Measurements from ENCODE around the gene PRX. TPM values are rescaled to one million over a fixed set of nuclear protein-coding genes. Genes with fewer than 3 reads are reported as not detected.

PRX gene
- total and polyA plus RNA-seq, 2 of the 13 experiments (the other 11 are each of a cell fraction or from before 2014, with no cell fraction given) = 0.66 TPM

DNA sequence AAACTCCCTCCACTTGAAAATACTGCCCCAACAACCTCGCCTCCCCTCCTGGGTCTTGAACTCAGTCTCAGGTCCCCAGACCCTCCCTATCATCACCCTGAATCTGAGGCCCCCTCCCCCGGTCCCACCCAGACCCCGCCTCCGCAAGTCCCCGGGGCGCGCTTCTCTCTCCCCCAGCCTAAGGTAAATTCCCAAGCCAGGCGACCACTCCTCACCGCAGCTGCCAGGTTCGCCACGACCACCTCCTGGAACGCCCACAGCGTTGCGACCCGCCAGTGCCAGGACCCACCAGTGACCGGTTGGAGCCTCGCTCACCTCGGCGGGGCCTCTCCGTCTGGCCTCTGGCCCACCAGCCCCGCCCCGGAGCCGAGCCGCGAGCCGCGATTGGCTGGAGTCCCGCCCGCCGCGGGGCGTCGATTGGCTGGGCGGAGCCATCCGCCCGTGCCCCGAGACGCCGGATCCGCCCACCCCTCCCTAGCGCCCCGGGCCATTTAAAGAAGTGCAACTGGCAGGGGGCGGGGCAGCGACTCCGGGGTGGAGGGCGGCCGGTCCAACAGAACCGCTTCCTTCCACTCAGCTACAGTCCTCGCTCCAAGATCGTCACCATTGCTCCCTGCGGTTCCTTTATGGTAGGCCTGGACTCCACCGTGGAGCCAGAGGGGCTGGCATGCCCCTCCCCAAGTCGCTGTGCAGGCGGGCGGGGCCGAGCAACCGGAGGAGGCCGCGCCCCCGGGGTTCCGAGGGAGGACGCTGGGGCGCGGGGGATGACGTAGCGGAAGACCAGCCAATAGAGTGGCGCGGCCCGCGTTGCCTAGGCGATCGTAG lies 31.0 kb upstream of the PRX start, which contains the start of gene SERTAD3 (continued):
- TF ChIP-seq FOXO1 (CRISPR knock-in tag; IDR thresholded peaks at IDR 0.05) = no peak
- TF ChIP-seq, protein P1, sequence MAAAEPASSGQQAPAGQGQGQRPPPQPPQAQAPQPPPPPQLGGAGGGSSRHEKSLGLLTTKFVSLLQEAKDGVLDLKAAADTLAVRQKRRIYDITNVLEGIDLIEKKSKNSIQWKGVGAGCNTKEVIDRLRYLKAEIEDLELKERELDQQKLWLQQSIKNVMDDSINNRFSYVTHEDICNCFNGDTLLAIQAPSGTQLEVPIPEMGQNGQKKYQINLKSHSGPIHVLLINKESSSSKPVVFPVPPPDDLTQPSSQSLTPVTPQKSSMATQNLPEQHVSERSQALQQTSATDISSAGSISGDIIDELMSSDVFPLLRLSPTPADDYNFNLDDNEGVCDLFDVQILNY (CRISPR knock-in tag; conservative IDR thresholded peaks at IDR 0.05) = no peak; the same call in 1 of the 2 replicates
- 0 out of 2 replicates have a peak, but pooled peaks have one; percentile 68 for TF ChIP-seq ESRRA (CRISPR knock-in tag; IDR thresholded peaks at IDR 0.05; ENCODE audit: low read depth)
- TF ChIP-seq, protein P2, sequence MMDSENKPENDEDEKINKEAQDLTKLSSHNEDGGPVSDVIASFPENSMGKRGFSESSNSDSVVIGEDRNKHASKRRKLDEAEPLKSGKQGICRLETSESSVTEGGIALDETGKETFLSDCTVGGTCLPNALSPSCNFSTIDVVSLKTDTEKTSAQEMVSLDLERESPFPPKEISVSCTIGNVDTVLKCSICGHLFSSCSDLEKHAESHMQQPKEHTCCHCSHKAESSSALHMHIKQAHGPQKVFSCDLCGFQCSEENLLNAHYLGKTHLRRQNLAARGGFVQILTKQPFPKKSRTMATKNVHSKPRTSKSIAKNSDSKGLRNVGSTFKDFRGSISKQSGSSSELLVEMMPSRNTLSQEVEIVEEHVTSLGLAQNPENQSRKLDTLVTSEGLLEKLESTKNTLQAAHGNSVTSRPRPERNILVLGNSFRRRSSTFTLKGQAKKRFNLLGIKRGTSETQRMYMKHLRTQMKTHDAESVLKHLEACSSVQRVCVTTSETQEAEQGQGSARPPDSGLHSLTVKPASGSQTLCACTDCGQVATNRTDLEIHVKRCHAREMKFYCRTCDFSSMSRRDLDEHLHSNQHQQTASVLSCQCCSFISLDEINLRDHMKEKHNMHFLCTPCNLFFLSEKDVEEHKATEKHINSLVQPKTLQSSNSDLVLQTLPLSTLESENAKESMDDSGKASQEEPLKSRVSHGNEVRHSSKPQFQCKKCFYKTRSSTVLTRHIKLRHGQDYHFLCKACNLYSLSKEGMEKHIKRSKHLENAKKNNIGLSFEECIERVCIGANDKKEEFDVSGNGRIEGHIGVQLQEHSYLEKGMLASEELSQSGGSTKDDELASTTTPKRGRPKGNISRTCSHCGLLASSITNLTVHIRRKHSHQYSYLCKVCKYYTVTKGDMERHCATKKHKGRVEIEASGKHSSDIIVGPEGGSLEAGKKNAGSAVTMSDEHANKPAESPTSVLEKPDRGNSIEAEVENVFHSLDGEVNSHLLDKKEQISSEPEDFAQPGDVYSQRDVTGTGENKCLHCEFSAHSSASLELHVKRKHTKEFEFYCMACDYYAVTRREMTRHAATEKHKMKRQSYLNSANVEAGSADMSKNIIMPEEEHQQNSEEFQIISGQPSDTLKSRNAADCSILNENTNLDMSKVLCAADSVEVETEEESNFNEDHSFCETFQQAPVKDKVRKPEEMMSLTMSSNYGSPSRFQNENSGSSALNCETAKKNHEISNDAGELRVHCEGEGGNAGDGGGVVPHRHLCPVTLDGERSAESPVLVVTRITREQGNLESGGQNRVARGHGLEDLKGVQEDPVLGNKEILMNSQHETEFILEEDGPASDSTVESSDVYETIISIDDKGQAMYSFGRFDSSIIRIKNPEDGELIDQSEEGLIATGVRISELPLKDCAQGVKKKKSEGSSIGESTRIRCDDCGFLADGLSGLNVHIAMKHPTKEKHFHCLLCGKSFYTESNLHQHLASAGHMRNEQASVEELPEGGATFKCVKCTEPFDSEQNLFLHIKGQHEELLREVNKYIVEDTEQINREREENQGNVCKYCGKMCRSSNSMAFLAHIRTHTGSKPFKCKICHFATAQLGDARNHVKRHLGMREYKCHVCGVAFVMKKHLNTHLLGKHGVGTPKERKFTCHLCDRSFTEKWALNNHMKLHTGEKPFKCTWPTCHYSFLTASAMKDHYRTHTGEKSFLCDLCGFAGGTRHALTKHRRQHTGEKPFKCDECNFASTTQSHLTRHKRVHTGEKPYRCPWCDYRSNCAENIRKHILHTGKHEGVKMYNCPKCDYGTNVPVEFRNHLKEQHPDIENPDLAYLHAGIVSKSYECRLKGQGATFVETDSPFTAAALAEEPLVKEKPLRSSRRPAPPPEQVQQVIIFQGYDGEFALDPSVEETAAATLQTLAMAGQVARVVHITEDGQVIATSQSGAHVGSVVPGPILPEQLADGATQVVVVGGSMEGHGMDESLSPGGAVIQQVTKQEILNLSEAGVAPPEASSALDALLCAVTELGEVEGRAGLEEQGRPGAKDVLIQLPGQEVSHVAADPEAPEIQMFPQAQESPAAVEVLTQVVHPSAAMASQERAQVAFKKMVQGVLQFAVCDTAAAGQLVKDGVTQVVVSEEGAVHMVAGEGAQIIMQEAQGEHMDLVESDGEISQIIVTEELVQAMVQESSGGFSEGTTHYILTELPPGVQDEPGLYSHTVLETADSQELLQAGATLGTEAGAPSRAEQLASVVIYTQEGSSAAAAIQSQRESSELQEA (CRISPR knock-in tag; IDR thresholded peaks at IDR 0.05; ENCODE audit: not compliant biosample characterization) = peak; percentile 41
- peak; percentile 43; the same call in 1 of the 2 replicates for TF ChIP-seq ZNF431 (CRISPR knock-in tag; IDR thresholded peaks at IDR 0.05; ENCODE audit: borderline replicate concordance, low read depth)
- TF ChIP-seq SP4 (CRISPR knock-in tag; IDR thresholded peaks at IDR 0.05) = peak; percentile 91
- TF ChIP-seq ZNF350 (CRISPR knock-in tag; IDR thresholded peaks at IDR 0.05; ENCODE audit: borderline replicate concordance, low read depth) = no peak
- TF ChIP-seq EP300 (IDR thresholded peaks at IDR 0.05; ENCODE audit: low read depth in 2 of 2, low read length in 2 of 2) = no peak
- no peak for TF ChIP-seq EP300 (CRISPR knock-in tag; IDR thresholded peaks at IDR 0.05; ENCODE audit: borderline replicate concordance)
- TF ChIP-seq ZNF230 (CRISPR knock-in tag; IDR thresholded peaks at IDR 0.05) = peak; percentile 64; the same call in 1 of the 2 replicates
- TF ChIP-seq KDM5A (IDR thresholded peaks at IDR 0.05; ENCODE audit: borderline replicate concordance, low read length) = peak; percentile 75; the same call in 1 of the 2 replicates
- peak; percentile 67; the same call in 1 of the 2 replicates for TF ChIP-seq SIN3B (IDR thresholded peaks at IDR 0.05; ENCODE audit: low read length)
- no peak for TF ChIP-seq MATR3 (CRISPR knock-in tag; IDR thresholded peaks at IDR 0.05)
- TF ChIP-seq ZNF430 (CRISPR knock-in tag; IDR thresholded peaks at IDR 0.05) = peak; percentile 33; the same call in 1 of the 2 replicates
- TF ChIP-seq KAT8 (CRISPR knock-in tag; IDR thresholded peaks at IDR 0.05) = peak; percentile 72
- TF ChIP-seq NR2C2 (CRISPR knock-in tag; IDR thresholded peaks at IDR 0.05; ENCODE audit: borderline replicate concordance) = peak; percentile 43; the same call in 1 of the 2 replicates
- peak; percentile 52; the same call in 1 of the 2 replicates for TF ChIP-seq DMAP1 (CRISPR knock-in tag; IDR thresholded peaks at IDR 0.05)
- no peak for TF ChIP-seq TP53 (CRISPR knock-in tag; conservative IDR thresholded peaks at IDR 0.05)
- TF ChIP-seq CENPT (CRISPR knock-in tag; IDR thresholded peaks at IDR 0.05; ENCODE audit: low read depth) = no peak
- TF ChIP-seq ZNF235 (CRISPR knock-in tag; IDR thresholded peaks at IDR 0.05; ENCODE audit: borderline replicate concordance) = peak; percentile 57; the same call in 1 of the 2 replicates
- peak; percentile 78; the same call in 1 of the 2 replicates for TF ChIP-seq ZFP36L1 (CRISPR knock-in tag; IDR thresholded peaks at IDR 0.05)

Data from HepG2 (cell line).